ENCODE results near the gene ITGA1.

ITGA1 gene

DNA sequence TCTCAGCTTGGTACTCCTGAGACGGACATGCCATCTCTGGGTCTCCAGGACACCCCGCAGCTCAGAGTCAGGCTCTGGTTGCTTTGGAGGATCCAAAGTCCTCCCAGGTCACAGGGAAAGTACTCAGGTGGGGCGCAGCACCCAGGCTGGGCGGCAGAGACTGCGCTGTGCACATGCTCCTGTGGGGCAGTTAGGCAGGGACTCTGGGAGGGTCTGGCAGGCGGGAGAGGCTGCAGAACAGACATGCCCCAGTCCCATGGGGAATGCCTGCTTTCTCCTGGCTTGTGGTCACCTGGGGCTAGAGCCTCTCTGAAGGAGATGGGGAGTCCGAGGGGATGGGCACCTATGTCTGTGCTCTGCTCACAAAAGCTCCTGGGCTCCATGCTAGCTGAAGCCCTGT, 156.1 kb downstream of the ITGA1 start:
- H3K27ac ChIP-seq, result no peak overlapping the region
- no peak for TF ChIP-seq ZFX (IDR thresholded peaks at IDR 0.05; ENCODE audit: borderline replicate concordance)
- TF ChIP-seq, protein P1, sequence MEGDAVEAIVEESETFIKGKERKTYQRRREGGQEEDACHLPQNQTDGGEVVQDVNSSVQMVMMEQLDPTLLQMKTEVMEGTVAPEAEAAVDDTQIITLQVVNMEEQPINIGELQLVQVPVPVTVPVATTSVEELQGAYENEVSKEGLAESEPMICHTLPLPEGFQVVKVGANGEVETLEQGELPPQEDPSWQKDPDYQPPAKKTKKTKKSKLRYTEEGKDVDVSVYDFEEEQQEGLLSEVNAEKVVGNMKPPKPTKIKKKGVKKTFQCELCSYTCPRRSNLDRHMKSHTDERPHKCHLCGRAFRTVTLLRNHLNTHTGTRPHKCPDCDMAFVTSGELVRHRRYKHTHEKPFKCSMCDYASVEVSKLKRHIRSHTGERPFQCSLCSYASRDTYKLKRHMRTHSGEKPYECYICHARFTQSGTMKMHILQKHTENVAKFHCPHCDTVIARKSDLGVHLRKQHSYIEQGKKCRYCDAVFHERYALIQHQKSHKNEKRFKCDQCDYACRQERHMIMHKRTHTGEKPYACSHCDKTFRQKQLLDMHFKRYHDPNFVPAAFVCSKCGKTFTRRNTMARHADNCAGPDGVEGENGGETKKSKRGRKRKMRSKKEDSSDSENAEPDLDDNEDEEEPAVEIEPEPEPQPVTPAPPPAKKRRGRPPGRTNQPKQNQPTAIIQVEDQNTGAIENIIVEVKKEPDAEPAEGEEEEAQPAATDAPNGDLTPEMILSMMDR (IDR thresholded peaks at IDR 0.05), result no peak

DNA sequence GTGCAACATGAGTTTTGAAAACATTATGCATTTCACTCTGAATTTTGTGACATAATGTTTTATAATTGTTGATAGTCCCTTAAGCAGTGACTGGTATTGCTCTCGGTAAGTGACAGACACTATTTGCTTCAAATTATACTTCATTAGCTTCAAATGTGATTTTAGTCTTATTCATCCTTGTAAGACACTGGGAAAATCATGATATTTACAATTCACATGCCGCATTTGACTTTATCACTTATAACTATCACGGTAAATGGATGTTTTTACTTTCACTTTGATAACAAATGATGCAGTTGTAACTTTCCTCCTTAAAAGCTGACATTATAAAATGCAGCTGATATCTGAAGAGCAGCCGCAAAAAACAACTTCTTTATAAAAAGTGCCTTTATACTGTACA, 157.3 kb downstream of the ITGA1 start:
- H3K27ac ChIP-seq, result no peak overlapping the region
- TF ChIP-seq, protein P1 (IDR thresholded peaks at IDR 0.05), result no peak
- TF ChIP-seq ZFX (IDR thresholded peaks at IDR 0.05; ENCODE audit: borderline replicate concordance), result no peak

DNA sequence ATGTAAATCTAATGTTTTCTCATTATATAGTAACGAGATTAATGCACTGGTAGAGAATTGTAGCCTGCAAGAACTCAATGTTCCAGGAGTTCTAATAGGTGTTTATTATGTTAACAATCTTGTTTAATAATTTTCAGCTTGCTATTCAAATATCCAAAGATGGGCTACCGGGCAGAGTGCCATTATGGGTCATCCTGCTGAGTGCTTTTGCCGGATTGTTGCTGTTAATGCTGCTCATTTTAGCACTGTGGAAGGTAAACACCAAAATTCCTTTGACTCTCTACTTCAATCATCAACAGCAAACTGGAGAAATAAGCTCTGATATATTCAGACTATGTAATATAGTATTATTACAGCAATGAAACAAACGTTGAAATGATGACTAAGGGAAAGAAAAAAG, 159.5 kb downstream of the ITGA1 start:
- H3K27ac ChIP-seq, result no peak overlapping the region
- TF ChIP-seq ZFX (IDR thresholded peaks at IDR 0.05; ENCODE audit: borderline replicate concordance), result no peak
- TF ChIP-seq, protein P1 (IDR thresholded peaks at IDR 0.05), result no peak

DNA sequence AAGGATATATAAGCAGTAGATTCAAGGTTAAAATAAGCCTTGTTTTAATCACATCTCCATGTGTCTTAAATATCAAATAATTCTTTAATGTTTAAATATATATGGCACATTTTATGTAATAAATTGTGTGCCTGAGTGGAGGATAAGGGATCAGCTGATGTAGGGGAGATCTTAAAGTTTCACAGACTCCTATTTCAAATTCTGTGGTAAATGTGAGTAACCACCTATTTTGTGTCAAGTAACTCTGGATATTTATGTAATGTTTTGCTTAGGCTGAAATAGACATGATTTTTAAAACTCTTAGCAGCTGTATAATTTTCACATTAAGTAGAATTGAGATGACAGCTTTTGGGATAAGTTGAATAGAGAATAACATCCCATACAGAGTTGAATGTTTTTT, 160.1 kb downstream of the ITGA1 start:
- TF ChIP-seq, protein P1 (IDR thresholded peaks at IDR 0.05), result no peak
- no peak for TF ChIP-seq ZFX (IDR thresholded peaks at IDR 0.05; ENCODE audit: borderline replicate concordance)
- H3K27ac ChIP-seq, result no peak overlapping the region

DNA sequence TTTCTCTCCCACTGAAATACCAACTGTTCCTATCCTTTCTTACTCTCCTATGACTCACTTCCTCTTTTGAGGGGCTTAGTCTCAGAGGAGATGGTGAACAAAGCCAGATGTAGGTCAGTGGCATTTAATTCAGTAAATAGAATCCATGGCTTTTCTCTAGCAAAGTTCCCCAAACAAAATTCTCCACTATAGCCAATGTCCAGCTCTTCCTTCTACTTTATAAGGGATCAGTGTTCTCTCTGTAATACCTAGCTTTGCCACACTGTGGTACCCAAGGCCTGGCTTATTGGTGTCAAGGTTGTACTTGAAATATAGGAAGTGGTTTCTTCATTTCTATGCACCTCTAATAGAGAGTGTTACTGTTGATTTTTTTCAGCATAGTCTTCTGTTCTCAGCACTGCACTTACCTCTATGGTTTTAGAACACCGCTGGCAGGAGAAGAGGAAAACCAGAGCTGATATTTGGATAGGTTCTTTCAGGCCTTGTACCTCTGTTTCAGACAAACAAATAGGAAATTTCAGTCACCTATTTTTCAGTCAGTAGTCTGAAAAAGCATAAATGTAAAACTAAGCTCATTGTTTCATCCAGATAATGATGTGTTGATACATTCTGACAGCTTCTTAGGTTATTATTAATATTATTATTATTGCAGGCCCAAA, 160.8 kb downstream of the ITGA1 start:
- H3K27ac ChIP-seq, result no peak overlapping the region
- TF ChIP-seq ZFX (IDR thresholded peaks at IDR 0.05; ENCODE audit: borderline replicate concordance), result no peak
- TF ChIP-seq, protein P1 (IDR thresholded peaks at IDR 0.05), result peak; percentile 82

DNA sequence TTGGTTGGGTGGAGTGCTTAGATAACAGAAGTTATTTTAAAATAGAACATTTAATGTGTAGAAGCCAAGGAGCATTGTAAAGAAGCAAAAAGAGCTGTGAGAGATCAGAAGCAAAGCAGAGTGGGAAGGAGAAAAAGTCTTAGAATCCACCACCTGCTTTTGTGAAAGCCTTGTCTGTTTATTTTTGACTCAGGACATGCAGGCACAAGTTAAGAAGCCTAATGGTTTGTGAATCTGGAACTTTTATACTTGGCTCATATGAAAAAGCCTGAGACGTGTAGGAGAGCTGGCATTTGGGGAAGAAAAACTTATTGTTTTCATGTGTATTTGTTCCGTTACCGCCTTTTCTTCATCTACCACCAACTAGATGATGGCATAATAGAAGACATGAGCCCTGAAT, 163.0 kb downstream of the ITGA1 start:
- H3K27ac ChIP-seq, result no peak overlapping the region
- no peak for TF ChIP-seq ZFX (IDR thresholded peaks at IDR 0.05; ENCODE audit: borderline replicate concordance)
- TF ChIP-seq, protein P1 (IDR thresholded peaks at IDR 0.05), result no peak

DNA sequence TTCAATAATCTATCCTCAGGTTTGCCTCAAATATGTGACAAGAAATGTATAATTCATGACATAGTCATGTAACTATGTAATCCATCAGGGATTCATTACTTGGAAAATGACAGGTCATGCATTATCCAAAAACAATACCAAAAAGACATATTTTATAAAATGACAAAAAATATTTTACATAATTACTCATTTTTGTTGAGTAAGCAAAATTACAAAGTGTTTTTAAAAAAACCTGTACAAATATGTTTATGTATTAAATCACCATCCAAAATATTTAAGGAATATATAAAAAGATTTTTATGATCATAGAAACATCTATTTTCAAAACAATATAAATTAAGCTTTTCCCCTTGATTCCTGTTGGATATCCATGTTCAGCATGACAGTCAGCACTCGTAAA, 164.8 kb downstream of the ITGA1 start:
- no peak for TF ChIP-seq ZFX (IDR thresholded peaks at IDR 0.05; ENCODE audit: borderline replicate concordance)
- TF ChIP-seq, protein P1 (IDR thresholded peaks at IDR 0.05), result no peak
- H3K27ac ChIP-seq, result no peak overlapping the region
